Neural crest cell (in vitro differentiated cells): ENCODE data around the gene CFAP70. TPM values are rescaled to one million over a fixed set of nuclear protein-coding genes. Genes with fewer than 3 reads are reported as not detected.
A peak's percentile ranks its signal among the peaks of the same experiment; 100 is the strongest.

Experiments used
- DNase-seq: peaks from one replicate; pipeline ENCODE4 v3.0.0; 2021; ENCODE audit warnings: low read depth, mixed read lengths, low spot score
- H3K27ac Mint-ChIP-seq: one replicate; pipeline ENCODE4 v1.8.0; 2021; ENCODE audit warnings: mild to moderate bottlenecking, mixed read lengths; ENCODE audit not compliant: unreplicated experiment
- H3K27me3 Mint-ChIP-seq: 2 replicates; pipeline ENCODE4 v1.8.0; 2021; ENCODE audit warnings: low read depth, mild to moderate bottlenecking, mixed read lengths
- H3K36me3 Mint-ChIP-seq: 2 replicates; pipeline ENCODE4 v1.8.0; 2021; ENCODE audit warnings: low read depth, mild to moderate bottlenecking, mixed read lengths
- H3K4me1 Mint-ChIP-seq: 2 replicates; pipeline ENCODE4 v1.8.0; 2021; ENCODE audit warnings: mixed read lengths
- H3K4me3 Mint-ChIP-seq: one replicate; pipeline ENCODE4 v1.8.0; 2021; ENCODE audit warnings: mild to moderate bottlenecking, mixed read lengths
- H3K9me3 Mint-ChIP-seq: 2 replicates; pipeline ENCODE4 v1.8.0; 2021; ENCODE audit warnings: mixed read lengths
- total RNA-seq: library from RNA; stranded (reverse); gene quantifications from 2 replicates; pipeline ENCODE4 v1.2.1, GENCODE V29; 2021
- TF ChIP-seq, protein P1 (sequence below): fragments of 200-600 bp; sonication (generic); conservative IDR thresholded peaks from 2 replicates; pipeline ENCODE4 v1.5.0; 2021; ENCODE audit warnings: antibody characterized with exemption, mild to moderate bottlenecking

Gene CFAP70
- total RNA-seq, 1 donor from 2014 or later, result 0.65 TPM

DNA sequence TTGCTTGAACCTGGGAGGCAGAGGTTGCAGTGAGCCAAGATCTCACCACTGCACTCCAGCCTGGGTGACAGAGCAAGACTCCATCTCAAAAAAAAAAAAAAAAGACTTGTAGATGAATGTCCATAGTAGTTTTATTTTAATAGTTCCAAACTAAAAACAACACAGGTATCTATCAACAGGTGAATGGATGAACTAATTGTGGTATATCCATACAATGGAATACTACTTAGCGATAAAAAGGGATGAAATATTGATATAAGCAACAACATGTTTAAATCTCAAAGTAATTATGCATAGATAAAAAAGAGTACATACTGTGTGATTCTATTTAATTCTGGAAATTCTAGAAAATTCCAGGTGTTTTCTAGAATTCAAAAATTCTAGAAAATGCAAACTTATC is 68.7 kb downstream of the CFAP70 start:
- no peak overlapping the region for H3K4me3 Mint-ChIP-seq
- peaks cover 2% of the 10 kb centered on the region for H3K36me3 Mint-ChIP-seq
- no peak for DNase-seq
- peaks cover 12% of the 10 kb centered on the region for H3K27me3 Mint-ChIP-seq
- no peaks in the 10 kb centered on the region for H3K4me1 Mint-ChIP-seq
- no peak overlapping the region for H3K27ac Mint-ChIP-seq
- no peaks in the 10 kb centered on the region for H3K9me3 Mint-ChIP-seq
- TF ChIP-seq, protein P1, sequence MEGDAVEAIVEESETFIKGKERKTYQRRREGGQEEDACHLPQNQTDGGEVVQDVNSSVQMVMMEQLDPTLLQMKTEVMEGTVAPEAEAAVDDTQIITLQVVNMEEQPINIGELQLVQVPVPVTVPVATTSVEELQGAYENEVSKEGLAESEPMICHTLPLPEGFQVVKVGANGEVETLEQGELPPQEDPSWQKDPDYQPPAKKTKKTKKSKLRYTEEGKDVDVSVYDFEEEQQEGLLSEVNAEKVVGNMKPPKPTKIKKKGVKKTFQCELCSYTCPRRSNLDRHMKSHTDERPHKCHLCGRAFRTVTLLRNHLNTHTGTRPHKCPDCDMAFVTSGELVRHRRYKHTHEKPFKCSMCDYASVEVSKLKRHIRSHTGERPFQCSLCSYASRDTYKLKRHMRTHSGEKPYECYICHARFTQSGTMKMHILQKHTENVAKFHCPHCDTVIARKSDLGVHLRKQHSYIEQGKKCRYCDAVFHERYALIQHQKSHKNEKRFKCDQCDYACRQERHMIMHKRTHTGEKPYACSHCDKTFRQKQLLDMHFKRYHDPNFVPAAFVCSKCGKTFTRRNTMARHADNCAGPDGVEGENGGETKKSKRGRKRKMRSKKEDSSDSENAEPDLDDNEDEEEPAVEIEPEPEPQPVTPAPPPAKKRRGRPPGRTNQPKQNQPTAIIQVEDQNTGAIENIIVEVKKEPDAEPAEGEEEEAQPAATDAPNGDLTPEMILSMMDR, result no peak

DNA sequence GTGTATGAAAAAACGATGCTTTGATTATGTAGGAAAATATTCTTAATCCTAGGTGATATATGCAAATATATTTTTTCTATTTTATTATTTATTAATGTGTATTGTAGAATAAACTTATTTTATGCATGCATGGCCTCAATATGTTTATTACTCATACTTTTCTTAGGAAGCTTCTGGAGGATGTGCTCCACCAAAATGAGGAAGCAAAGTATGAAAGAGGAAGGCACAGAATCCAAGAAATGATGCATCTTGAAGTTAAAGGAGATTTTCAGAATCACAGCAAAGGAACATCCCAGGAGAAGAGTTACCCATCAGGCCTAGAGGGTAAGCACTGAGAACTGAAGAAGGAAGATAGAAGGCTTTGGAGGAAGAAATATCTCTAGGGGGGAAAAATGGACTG is 71.2 kb downstream of the CFAP70 start:
- Mint-ChIP-seq H3K9me3 (no peaks in the 10 kb centered on the region), H3K27ac (no peak overlapping the region), H3K27me3 (no peaks in the 10 kb centered on the region), H3K36me3 (peaks cover 2% of the 10 kb centered on the region), H3K4me3 (no peak overlapping the region), H3K4me1 (no peaks in the 10 kb centered on the region)
- DNase-seq, result no peak
- TF ChIP-seq, protein P1, result no peak

DNA sequence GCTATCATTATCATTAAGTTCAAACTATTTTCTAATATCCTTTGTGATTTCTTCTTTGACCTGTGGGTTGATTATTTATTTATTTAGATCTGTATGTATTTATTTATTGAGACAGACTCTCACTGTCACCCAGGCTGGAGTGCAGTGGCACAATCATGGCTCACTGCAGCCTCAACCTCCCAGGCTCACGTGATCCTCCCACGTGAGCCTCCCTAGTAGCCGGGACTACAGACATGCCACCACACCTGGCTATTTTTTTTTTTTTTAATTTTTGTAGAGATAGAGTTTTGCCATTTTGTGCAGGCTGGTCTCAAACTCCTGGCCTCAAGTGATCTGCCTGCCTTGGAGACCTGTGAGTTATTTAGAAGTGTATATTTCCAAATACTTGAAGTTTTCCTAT is 77.6 kb downstream of the CFAP70 start:
- DNase-seq, result no peak
- TF ChIP-seq, protein P1, result no peak
- no peaks in the 10 kb centered on the region for H3K4me1 Mint-ChIP-seq
- H3K27me3 Mint-ChIP-seq, result no peaks in the 10 kb centered on the region
- H3K4me3 Mint-ChIP-seq, result no peak overlapping the region
- no peak overlapping the region for H3K27ac Mint-ChIP-seq
- no peaks in the 10 kb centered on the region for H3K36me3 Mint-ChIP-seq
- no peaks in the 10 kb centered on the region for H3K9me3 Mint-ChIP-seq

DNA sequence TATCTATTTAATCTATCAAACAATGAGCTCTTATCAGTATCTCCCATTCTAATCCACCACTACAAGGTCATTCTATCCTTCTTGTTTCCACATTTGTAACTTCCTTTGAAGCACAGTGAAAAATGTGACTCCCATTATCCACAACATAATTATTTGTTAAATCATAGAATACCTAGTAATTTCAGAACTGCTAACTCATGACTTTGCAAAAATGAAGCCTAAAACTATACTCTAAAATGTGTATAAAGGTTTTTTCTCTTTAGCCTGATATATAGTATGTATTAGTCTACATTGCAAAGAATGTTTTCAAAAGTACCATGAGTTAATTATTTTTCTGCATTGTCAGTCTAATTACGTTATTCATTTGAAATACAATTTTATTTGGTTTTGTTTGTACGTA is 94.2 kb downstream of the CFAP70 start:
- no peak for DNase-seq
- Mint-ChIP-seq H3K27ac (no peak overlapping the region), H3K4me3 (no peak overlapping the region), H3K36me3 (no peaks in the 10 kb centered on the region), H3K9me3 (no peaks in the 10 kb centered on the region), H3K4me1 (no peaks in the 10 kb centered on the region), H3K27me3 (peaks cover 13% of the 10 kb centered on the region)
- TF ChIP-seq, protein P1, result no peak

DNA sequence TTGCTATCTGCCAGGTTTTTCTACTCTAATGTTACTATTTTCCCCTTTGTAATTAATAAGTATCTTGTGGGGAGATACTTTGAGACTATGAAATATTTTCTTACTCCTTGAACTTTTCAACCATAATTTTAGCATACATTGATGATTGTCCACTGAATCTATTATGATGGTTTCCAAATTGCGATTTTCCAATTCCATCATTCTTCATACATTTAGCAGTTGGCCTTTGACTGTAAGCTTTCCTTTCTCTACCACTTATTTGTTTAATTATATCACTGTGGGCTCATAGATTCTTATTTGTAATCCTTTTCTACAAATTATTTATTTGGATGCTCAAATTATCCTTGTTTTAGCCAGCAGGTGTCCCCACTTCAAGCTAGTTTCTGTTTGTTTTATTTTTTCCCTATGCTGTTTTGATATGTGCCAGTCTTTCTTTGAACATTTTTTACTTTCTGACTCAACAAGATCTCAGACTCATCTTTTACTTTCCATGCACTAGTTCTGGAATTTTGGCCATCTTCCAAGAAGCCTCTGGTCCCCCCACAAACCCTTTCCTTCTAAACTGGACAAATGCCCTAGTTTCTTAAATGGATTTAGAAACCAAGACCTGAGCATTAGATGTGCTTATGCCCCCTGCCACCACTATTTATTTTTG is 94.8 kb downstream of the CFAP70 start:
- H3K27ac Mint-ChIP-seq, result no peak overlapping the region

More for the DNA sequence above, 94.8 kb downstream of the CFAP70 start:
- no peak overlapping the region for H3K4me3 Mint-ChIP-seq
- H3K9me3 Mint-ChIP-seq, result peaks cover 2% of the 10 kb centered on the region
- H3K36me3 Mint-ChIP-seq, result peaks cover 2% of the 10 kb centered on the region
- peaks cover 13% of the 10 kb centered on the region for H3K27me3 Mint-ChIP-seq
- DNase-seq, result no peak
- TF ChIP-seq, protein P1, result peak; percentile 70
- no peaks in the 10 kb centered on the region for H3K4me1 Mint-ChIP-seq
